OCI-LY7 (cell line): ENCODE results near the gene LATS2. TPM values are rescaled to one million over a fixed set of nuclear protein-coding genes. Genes with fewer than 3 reads are reported as not detected.

Source experiments
- BruUV-seq: library from RNA; stranded (reverse); fragments of 400-500 nt; replicated peaks from 2 replicates; lab custom pipeline; 2021; lab: Mats Ljungman, UMichigan
- CTCF ChIA-PET: fragments of 300-600 bp; sonication (Branson Sonifier 250); formaldehyde crosslinking; loops from one replicate; lab custom pipeline; 2022; ENCODE audit warnings: antibody characterized with exemption; ENCODE audit not compliant: unreplicated experiment; lab: Charles Lee
- POLR2A ChIA-PET: fragments of 300-600 bp; sonication (Branson Sonifier 250); formaldehyde crosslinking; loops from one replicate; lab custom pipeline; 2022; ENCODE audit warnings: antibody characterized with exemption; lab: Charles Lee
- DNase-seq: peaks from one replicate; pipeline ENCODE4 v3.0.0-alpha.2; 2015; ENCODE audit warnings: low spot score
- H2AFZ ChIP-seq: fragments of 200-600 bp; sonication (generic), shearing (Covaris generic); 2 replicates; pipeline ENCODE4 v1.6.1; 2014; ENCODE audit warnings: mild to moderate bottlenecking, antibody characterized with exemption, low read length, moderate library complexity
- H3K27ac ChIP-seq: fragments of 200-600 bp; sonication (generic); 2 replicates; pipeline ENCODE4 v1.5.1; 2014; ENCODE audit warnings: mixed run types, low read depth, mild to moderate bottlenecking, moderate library complexity, low read length, inconsistent platforms; ENCODE audit not compliant: poor library complexity, severe bottlenecking
- H3K36me3 ChIP-seq: fragments of 200-600 bp; sonication (generic); 2 replicates; pipeline ENCODE4 v1.6.1; 2014; ENCODE audit warnings: mild to moderate bottlenecking, antibody characterized with exemption, low read length, moderate library complexity, mixed read lengths; ENCODE audit not compliant: insufficient read depth
- H3K4me1 ChIP-seq: fragments of 200-600 bp; sonication (generic); 2 replicates; pipeline ENCODE4 v1.5.1; 2014; ENCODE audit warnings: mild to moderate bottlenecking, low read length; ENCODE audit not compliant: insufficient read depth, poor library complexity, severe bottlenecking
- H3K4me2 ChIP-seq: fragments of 200-600 bp; sonication (generic); 2 replicates; pipeline ENCODE4 v1.6.1; 2014; ENCODE audit warnings: mild to moderate bottlenecking, low read length
- H3K4me3 ChIP-seq: fragments of 200-600 bp; sonication (generic); 2 replicates; pipeline ENCODE4 v1.5.1; 2014; ENCODE audit warnings: mild to moderate bottlenecking, low read depth, low read length; ENCODE audit not compliant: poor library complexity, severe bottlenecking
- H3K79me2 ChIP-seq: fragments of 200-600 bp; sonication (generic); 2 replicates; pipeline ENCODE4 v1.6.1; 2016; ENCODE audit warnings: low read depth, mild to moderate bottlenecking, low read length, moderate library complexity, mixed read lengths; ENCODE audit not compliant: insufficient read depth
- H3K9me2 ChIP-seq: fragments of 200-600 bp; sonication (generic); 2 replicates; pipeline ENCODE4 v1.6.1; 2016; ENCODE audit warnings: mild to moderate bottlenecking, low read length, mixed read lengths; ENCODE audit not compliant: insufficient read depth
- H3K9me3 ChIP-seq: fragments of 200-600 bp; sonication (generic); 2 replicates; pipeline ENCODE4 v1.6.1; 2014; ENCODE audit warnings: mild to moderate bottlenecking, mixed run types, low read length, mixed read lengths
- H4K20me1 ChIP-seq: fragments of 200-600 bp; sonication (generic); 2 replicates; pipeline ENCODE4 v1.6.1; 2014; ENCODE audit warnings: mild to moderate bottlenecking, antibody characterized with exemption, low read length, moderate library complexity, mixed read lengths; ENCODE audit not compliant: insufficient read depth
- CTCF ChIP-seq: fragments of 200-600 bp; sonication (generic); conservative IDR thresholded peaks from 2 replicates; pipeline ENCODE4 v1.5.1; 2014; ENCODE audit warnings: mild to moderate bottlenecking, antibody characterized with exemption, low read length, moderate library complexity, mixed read lengths
- EZH2phosphoT487 ChIP-seq: fragments of 200-600 bp; sonication (generic); IDR thresholded peaks from 2 replicates; pipeline ENCODE4 v1.6.1; 2018; ENCODE audit warnings: low read depth, borderline replicate concordance, mild to moderate bottlenecking, mixed run types, antibody characterized with exemption, low read length, moderate library complexity, mixed read lengths
- intact Hi-C: fragments of 100-400 bp; cut with micrococcal nuclease; formaldehyde crosslinking; loops from one replicate; pipeline ENCODE4 v1.10.0; 2022; ENCODE audit not compliant: unreplicated experiment
- total RNA-seq, 2 experiments: library from RNA; depleted of rRNA in 1 of 2; stranded (reverse); fragments of >200 nt in 1 of 2; shearing (Covaris generic) in 1 of 2; gene quantifications; 2 replicates each; pipeline ENCODE4 v1.2.3, GENCODE V29; 2014 to 2022

Gene LATS2
- total RNA-seq, 2 experiments from 2014 or later: 0.19 to 1.3 TPM

DNA sequence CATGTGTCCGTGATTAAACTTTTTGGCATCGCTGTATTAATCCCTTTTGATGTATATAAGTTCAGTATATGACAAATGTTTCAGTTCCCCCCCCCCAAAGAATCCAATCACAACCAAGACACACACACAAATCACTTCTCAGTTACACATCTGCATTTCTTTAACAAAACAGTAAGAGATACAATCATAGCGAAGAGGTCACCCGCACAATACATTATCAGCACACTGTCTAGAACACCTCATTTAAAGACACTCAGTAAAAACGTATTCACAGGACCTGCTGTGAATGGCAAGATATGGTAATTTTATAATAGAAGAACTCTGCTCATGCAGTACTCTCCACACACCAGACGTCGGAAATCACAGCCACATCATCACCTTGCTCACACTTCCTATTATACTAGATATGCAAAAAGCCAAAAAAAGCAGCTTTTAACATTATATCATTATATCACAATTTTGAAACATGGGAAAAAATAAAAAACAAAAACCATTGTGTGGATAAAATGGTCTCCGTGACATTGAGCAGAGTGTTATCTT is 87.4 kb downstream of the LATS2 start:
- Histone ChIP-seq H3K4me2 (no peak overlapping the region), H3K79me2 (no peaks in the 10 kb centered on the region), H3K4me1 (no peaks in the 10 kb centered on the region), H2AFZ (no peak overlapping the region), H4K20me1 (no peaks in the 10 kb centered on the region), H3K9me3 (no peaks in the 10 kb centered on the region), H3K9me2 (no peaks in the 10 kb centered on the region), H3K36me3 (no peaks in the 10 kb centered on the region), H3K27ac (no peak overlapping the region), H3K4me3 (no peak overlapping the region)
- no peak for DNase-seq
- no peak for TF ChIP-seq CTCF
- TF ChIP-seq EZH2phosphoT487: no peak
- CTCF ChIA-PET: no interaction called here
- BruUV-seq: no TSS peak
- POLR2A ChIA-PET: no interaction called here
- intact Hi-C loops: no loop called here

DNA sequence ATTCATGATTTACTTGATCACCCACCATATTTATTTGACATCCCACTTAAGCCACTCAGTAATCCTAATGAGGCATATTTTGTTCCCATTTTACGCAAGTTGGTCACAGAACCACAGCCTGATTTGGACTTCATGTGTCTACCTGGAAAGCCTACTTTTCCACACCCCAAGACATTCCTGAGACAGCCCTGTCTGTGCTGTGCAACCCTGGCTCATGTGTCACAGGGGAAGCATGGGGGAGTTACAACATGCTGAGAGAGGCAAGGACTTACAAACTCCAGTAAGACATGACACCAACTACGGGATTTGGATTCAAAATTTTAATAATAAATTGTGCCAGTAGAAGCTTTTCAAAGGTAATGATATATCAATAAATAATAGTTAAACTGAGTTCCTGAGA is 88.7 kb downstream of the LATS2 start:
- no TSS peak for BruUV-seq
- Histone ChIP-seq H3K4me3 (no peak overlapping the region), H3K4me2 (no peak overlapping the region), H3K9me3 (no peaks in the 10 kb centered on the region), H3K27ac (no peak overlapping the region), H3K4me1 (no peaks in the 10 kb centered on the region), H2AFZ (no peak overlapping the region), H3K9me2 (no peaks in the 10 kb centered on the region), H3K79me2 (no peaks in the 10 kb centered on the region), H3K36me3 (no peaks in the 10 kb centered on the region), H4K20me1 (no peaks in the 10 kb centered on the region)
- DNase-seq: no peak
- intact Hi-C loops: no loop called here
- ChIA-PET CTCF (no interaction called here), POLR2A (no interaction called here)
- TF ChIP-seq EZH2phosphoT487 (no peak), CTCF (no peak)

DNA sequence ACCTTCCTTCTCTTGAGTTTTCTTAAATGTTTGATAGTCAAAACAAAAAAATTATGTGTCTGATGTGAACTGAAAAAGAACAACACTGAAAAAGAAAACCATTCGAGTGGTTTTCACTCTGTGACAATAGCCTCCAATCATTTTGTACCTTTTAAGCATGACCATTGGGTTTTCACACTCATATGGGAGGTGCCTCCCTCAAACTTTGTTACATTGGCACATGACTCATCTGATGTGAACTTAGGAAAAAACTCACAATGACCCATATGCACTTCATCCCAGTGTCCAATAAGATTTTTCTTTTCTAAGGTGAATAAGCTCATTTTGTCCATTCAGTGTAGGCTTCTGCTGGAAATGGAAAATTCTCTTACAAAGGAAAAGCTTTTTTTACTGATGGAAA is 92.2 kb downstream of the LATS2 start:
- H3K36me3 ChIP-seq: no peaks in the 10 kb centered on the region
- no peaks in the 10 kb centered on the region for H3K9me2 ChIP-seq
- no peak for DNase-seq
- no peaks in the 10 kb centered on the region for H3K79me2 ChIP-seq
- BruUV-seq: no TSS peak
- intact Hi-C loops: no loop called here
- H2AFZ ChIP-seq: no peak overlapping the region
- no peak overlapping the region for H3K4me2 ChIP-seq
- H3K4me3 ChIP-seq: no peak overlapping the region
- ChIA-PET CTCF (no interaction called here), POLR2A (interaction anchor here (0.6 kb wide), 1 partner anchor 37 kb away, joined by 3 read pairs; no protein-coding TSS in a partner anchor)
- H3K9me3 ChIP-seq: no peaks in the 10 kb centered on the region
- H3K27ac ChIP-seq: no peak overlapping the region
- TF ChIP-seq CTCF (no peak), EZH2phosphoT487 (no peak)
- no peaks in the 10 kb centered on the region for H4K20me1 ChIP-seq
- no peaks in the 10 kb centered on the region for H3K4me1 ChIP-seq
